ENCODE data around the gene GUCA2A.

Gene GUCA2A

GRCh38 chr1:42128964-42129363, 35.6 kb downstream of the GUCA2A start:
- DNase-seq, result no peak

DNA sequence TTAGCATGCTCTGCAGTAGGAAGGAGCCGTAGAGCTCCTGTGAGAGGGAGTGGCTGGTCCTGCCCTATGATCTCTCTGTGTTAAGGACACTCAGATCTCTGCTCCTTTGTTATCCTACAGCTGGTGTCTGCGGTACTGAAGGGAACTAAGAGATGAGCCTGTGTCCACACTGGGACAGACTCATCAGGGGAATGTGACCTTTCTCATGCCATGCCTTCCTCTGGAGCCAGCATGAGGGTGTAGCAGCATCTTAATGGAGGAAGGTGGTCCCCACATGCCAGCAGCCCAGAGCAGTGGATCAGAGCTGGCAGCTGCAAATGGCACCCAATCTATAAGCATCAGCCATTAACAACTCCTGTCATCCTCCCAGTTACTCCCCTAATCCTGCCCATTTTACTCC, 36.0 kb downstream of the GUCA2A start:
- no peak for DNase-seq

DNA sequence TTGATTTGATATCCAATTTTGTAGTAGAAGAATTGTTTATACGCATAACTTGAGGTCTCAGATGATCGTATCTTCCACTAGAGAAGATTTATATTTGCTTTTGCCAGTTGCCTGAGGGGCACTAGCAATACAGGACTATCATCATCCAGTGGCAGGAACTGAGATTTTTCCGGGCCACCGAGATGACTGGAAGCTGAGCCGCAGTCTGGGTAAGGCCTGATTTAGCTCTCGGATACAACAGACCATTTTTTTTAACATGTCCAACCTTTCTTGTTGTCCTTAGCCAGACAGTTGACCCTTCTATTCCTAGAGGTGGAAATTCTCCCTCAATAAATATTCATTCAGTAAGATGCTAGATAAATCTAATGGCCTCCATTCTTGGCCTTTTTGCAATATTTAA, 36.8 kb downstream of the GUCA2A start:
- DNase-seq, result no peak

- DNase-seq, result no peak
Observed at GRCh38 chr1:42125552-42125951, 39.0 kb downstream of the GUCA2A start.

- DNase-seq, result no peak
Observed at GRCh38 chr1:42122408-42122807, 42.1 kb downstream of the GUCA2A start.

GRCh38 chr1:42118125-42118524, 46.4 kb downstream of the GUCA2A start:
- DNase-seq, result no peak

DNA sequence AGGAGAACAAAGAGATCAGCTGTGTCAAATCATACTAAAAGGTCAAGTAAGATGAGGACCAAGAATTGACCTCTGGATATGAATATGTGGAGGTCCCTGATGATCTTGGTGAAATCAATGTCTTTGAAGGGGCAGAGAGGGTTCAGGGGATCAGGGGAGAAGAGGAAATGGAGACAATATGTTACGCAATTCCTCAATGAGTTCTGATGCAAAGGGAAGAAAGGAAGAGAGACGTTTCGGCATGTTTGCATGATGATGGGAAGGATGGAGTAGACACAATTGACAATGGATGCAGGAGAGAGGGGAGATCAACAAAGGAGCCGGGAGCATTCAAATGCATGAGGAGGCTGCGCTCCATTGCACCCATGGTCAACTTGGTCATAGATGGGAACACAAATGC, 47.3 kb downstream of the GUCA2A start:
- DNase-seq, result no peak

GRCh38 chr1:42114229-42114628, 50.3 kb downstream of the GUCA2A start:
- no peak for DNase-seq
